HepG2 (cell line): Measurements from ENCODE around the gene AMOTL2. TPM values are rescaled to one million over a fixed set of nuclear protein-coding genes. Genes with fewer than 3 reads are reported as not detected.
A peak's percentile ranks its signal among the peaks of the same experiment; 100 is the strongest.

ENCODE experiments used
- AHDC1 ChIP-seq: sonication (generic); formaldehyde crosslinking; IDR thresholded peaks from 2 replicates; pipeline ENCODE4 v1.5.1; 2020; ENCODE audit warnings: mild to moderate bottlenecking, missing genetic modification reagents, borderline replicate concordance
- ARID2 ChIP-seq: sonication (generic); formaldehyde crosslinking; IDR thresholded peaks from 2 replicates; pipeline ENCODE4 v1.8.1; 2022; ENCODE audit warnings: mild to moderate bottlenecking, missing genetic modification reagents, borderline replicate concordance
- HNF1A ChIP-seq, 2 experiments: sonication (generic) in 1 of 2; formaldehyde crosslinking in 1 of 2; IDR thresholded peaks; 2 replicates each; pipeline versions ENCODE4 v1.4.0 to v1.6.1; 2016 to 2020; ENCODE audit warnings: borderline replicate concordance in 1 of 2, low read depth in 1 of 2, mild to moderate bottlenecking in 1 of 2, missing genetic modification reagents in 1 of 2
- JUND ChIP-seq: sonication (generic); formaldehyde crosslinking; IDR thresholded peaks from 2 replicates; pipeline ENCODE4 v1.8.0; 2022; ENCODE audit warnings: mild to moderate bottlenecking, missing genetic modification reagents
- KDM2A ChIP-seq: sonication (generic); formaldehyde crosslinking; IDR thresholded peaks from 2 replicates; pipeline ENCODE4 v1.4.0; 2020; ENCODE audit warnings: low read depth, missing genetic modification reagents, borderline replicate concordance
- POLR2A ChIP-seq, 2 experiments: IDR thresholded peaks; 2 replicates each; pipeline ENCODE4 v1.6.1; 2011; ENCODE audit warnings: low read depth in 2 of 2, low read length in 2 of 2, mild to moderate bottlenecking in 1 of 2, moderate library complexity in 1 of 2; ENCODE audit not compliant: insufficient read depth in 1 of 2
- RBFOX2 ChIP-seq: fragments of 200-400 bp; formaldehyde crosslinking; IDR thresholded peaks from 2 replicates; pipeline ENCODE4 v1.6.1; 2017; ENCODE audit warnings: low read depth, mild to moderate bottlenecking, low read length
- RXRA ChIP-seq: sonication (generic); formaldehyde crosslinking; IDR thresholded peaks from 2 replicates; pipeline ENCODE4 v1.5.1; 2020; ENCODE audit warnings: missing genetic modification reagents
- SMYD3 ChIP-seq: sonication (generic); formaldehyde crosslinking; IDR thresholded peaks from 2 replicates; pipeline ENCODE4 v1.8.1; 2023; ENCODE audit warnings: mild to moderate bottlenecking, missing genetic modification reagents
- TCF7 ChIP-seq: sonication (generic); IDR thresholded peaks from 2 replicates; pipeline ENCODE4 v1.6.1; 2016; ENCODE audit warnings: antibody characterized with exemption, low read depth
- ZBTB43 ChIP-seq: sonication (generic); formaldehyde crosslinking; conservative IDR thresholded peaks from 2 replicates; pipeline ENCODE4 v1.4.0; 2020; ENCODE audit warnings: missing genetic modification reagents
- ZNF138 ChIP-seq: sonication (generic); formaldehyde crosslinking; IDR thresholded peaks from 2 replicates; pipeline ENCODE4 v1.5.0; 2020; ENCODE audit warnings: mild to moderate bottlenecking, low read depth, missing genetic modification reagents
- ZNF557 ChIP-seq: sonication (generic); formaldehyde crosslinking; IDR thresholded peaks from 2 replicates; pipeline ENCODE4 v1.4.0; 2020; ENCODE audit warnings: missing genetic modification reagents
- ZXDC ChIP-seq: sonication (generic); formaldehyde crosslinking; IDR thresholded peaks from 2 replicates; pipeline ENCODE4 v1.5.0; 2020; ENCODE audit warnings: mild to moderate bottlenecking, missing genetic modification reagents
- polyA plus RNA-seq, 8 experiments: library from polyadenylated mRNA; depleted of rRNA in 3 of 8; stranded (reverse) in 7 of 8; unstranded in 1 of 8; fragments of >200 nt; fragmentation: Illumina TruSeq in 4 of 8; extraction: Trizol in 4 of 8; gene quantifications; 2 replicates each; pipeline versions ENCODE4 v1.2.1 to v1.2.3, GENCODE V29; 2011 to 2016; ENCODE audit warnings: low read depth in 4 of 8, missing spikeins in 1 of 8, mixed read lengths in 1 of 8; ENCODE audit not compliant: insufficient read depth in 1 of 8
- total RNA-seq, 5 experiments: library from RNA; depleted of rRNA; stranded (reverse); fragments of >200 nt; fragmentation: Illumina TruSeq; extraction: Trizol; gene quantifications; 2 replicates each; pipeline ENCODE4 v1.2.3, GENCODE V29; 2016; ENCODE audit warnings: low read depth in 1 of 5

The AMOTL2 gene
- total and polyA plus RNA-seq, 2 of the 13 experiments (the other 11 are each of a cell fraction or from before 2014, with no cell fraction given), result 17.3 to 18.5 TPM

- peak; percentile 81 for TF ChIP-seq ZBTB43 (CRISPR knock-in tag)
- TF ChIP-seq RXRA (CRISPR knock-in tag), result peak; percentile 94
- peak; percentile 51; the same call in 1 of the 2 replicates for TF ChIP-seq ZNF557
- TF ChIP-seq AHDC1 (CRISPR knock-in tag), result no peak
- peak; percentile 84 to 96 for TF ChIP-seq POLR2A (IDR thresholded peaks at IDR 0.05; ENCODE audit: insufficient read depth in 1 of 2, low read depth in 2 of 2, low read length in 2 of 2)
- 0 out of 2 replicates have a peak, but pooled peaks have one; percentile 25 for TF ChIP-seq ZNF138 (CRISPR knock-in tag)
- TF ChIP-seq ZXDC (CRISPR knock-in tag), result peak; percentile 61; the same call in 1 of the 2 replicates
- peak; percentile 97 for TF ChIP-seq RBFOX2
- no peak for TF ChIP-seq HNF1A (IDR thresholded peaks at IDR 0.05; ENCODE audit: low read depth)
- peak; percentile 38; the same call in 1 of the 2 replicates for TF ChIP-seq HNF1A (CRISPR knock-in tag; IDR thresholded peaks at IDR 0.05; ENCODE audit: borderline replicate concordance)
- TF ChIP-seq JUND (CRISPR knock-in tag), result peak; percentile 29; the same call in 1 of the 2 replicates
- TF ChIP-seq SMYD3 (CRISPR knock-in tag), result 0 out of 2 replicates have a peak, but pooled peaks have one; percentile 18
- peak; percentile 92 for TF ChIP-seq KDM2A (CRISPR knock-in tag)
- TF ChIP-seq ARID2 (CRISPR knock-in tag), result no peak
- TF ChIP-seq TCF7, result peak; percentile 93
Measured at GRCh38 chr3:134374105-134374790, at the start of gene AMOTL2 (continued).
